Mucosa of stomach (tissue), 1 donor: ENCODE measurements around the gene LIMK2.

Source experiments
- H3K27me3 ChIP-seq: one replicate; pipeline ENCODE4 v1.7.0; 2013; ENCODE audit warnings: mild to moderate bottlenecking, low read length; ENCODE audit not compliant: control insufficient read depth, insufficient read depth
- H3K36me3 ChIP-seq: one replicate; pipeline ENCODE4 v1.7.0; 2013; ENCODE audit warnings: low read length; ENCODE audit not compliant: control insufficient read depth, insufficient read depth
- H3K4me1 ChIP-seq: one replicate; pipeline ENCODE4 v1.7.0; 2013; ENCODE audit warnings: mild to moderate bottlenecking, low read length; ENCODE audit not compliant: control insufficient read depth, insufficient read depth
- H3K4me3 ChIP-seq: one replicate; pipeline ENCODE4 v1.7.0; 2013; ENCODE audit warnings: low read length
- H3K9ac ChIP-seq: one replicate; pipeline ENCODE4 v1.7.0; 2013; ENCODE audit warnings: mild to moderate bottlenecking, low read length, moderate library complexity
- H3K9me3 ChIP-seq: one replicate; pipeline ENCODE4 v1.7.0; 2013; ENCODE audit warnings: mild to moderate bottlenecking, low read length, moderate library complexity; ENCODE audit not compliant: control insufficient read depth
- donor health status: Pancreatic carcinoma.

The LIMK2 gene

DNA sequence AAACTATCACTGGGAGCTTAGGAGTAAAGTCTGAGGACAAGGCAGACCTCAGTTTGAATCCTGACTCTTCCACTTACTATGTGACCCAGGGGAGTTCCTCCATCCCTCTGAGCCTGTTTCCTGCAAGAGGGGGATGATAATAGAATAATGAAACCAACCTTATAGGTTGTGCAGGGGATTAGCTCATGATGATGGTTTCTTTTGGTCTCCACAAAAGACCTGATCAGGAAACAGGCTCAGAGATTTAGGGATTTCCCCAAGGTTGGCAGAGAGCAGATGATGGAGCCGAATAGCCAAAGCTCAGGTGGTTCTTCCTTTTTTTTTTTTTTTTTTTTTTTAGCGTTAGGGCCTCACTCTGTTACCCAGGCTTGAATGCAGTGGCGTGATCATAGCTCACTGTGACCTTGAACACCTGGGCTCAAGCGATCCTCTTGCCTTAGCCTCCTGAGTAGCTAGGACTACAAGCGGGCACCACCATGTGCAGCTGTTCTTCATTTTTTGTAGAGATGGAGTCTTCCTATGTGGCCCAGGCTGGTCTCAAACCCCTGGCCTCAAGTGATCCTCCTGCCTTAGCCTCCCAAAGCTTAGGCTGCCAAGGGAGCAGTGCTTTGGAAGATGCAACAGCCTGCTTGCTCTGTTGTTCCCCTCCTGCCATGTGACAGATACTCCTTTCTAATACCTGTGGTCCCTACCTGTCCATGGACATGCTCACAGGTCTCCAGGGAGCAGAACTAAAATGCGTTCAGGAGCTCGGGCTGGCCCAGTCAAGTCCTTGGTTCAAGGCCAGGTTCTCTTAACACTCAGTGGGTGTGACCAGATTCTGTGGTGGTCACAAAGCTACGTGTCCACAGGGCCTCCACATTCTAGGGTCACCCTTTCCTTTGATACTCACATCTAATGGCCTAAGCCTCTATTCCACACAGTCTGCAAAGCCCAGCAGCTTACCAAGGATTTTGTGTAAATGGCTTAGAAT lies 111.8 kb downstream of the LIMK2 start:
- no peaks in the 10 kb centered on the region for H3K27me3 ChIP-seq
- H3K9me3 ChIP-seq: no peaks in the 10 kb centered on the region
- H3K36me3 ChIP-seq: peaks cover 9% of the 10 kb centered on the region
- H3K4me1 ChIP-seq: peaks cover 7% of the 10 kb centered on the region
- H3K9ac ChIP-seq: no peak overlapping the region
- H3K4me3 ChIP-seq: no peak overlapping the region

GRCh38 chr22:31326877-31327276 lies 114.8 kb downstream of the LIMK2 start:
- Histone ChIP-seq H3K36me3 (peaks cover 10% of the 10 kb centered on the region), H3K4me3 (no peak overlapping the region), H3K9ac (no peak overlapping the region), H3K9me3 (no peaks in the 10 kb centered on the region), H3K4me1 (peaks cover 7% of the 10 kb centered on the region), H3K27me3 (no peaks in the 10 kb centered on the region)

GRCh38 chr22:31327806-31328543 lies 115.9 kb downstream of the LIMK2 start:
- Histone ChIP-seq H3K27me3 (no peaks in the 10 kb centered on the region), H3K36me3 (peaks cover 10% of the 10 kb centered on the region), H3K4me1 (peaks cover 3% of the 10 kb centered on the region), H3K9ac (no peak overlapping the region), H3K9me3 (no peaks in the 10 kb centered on the region), H3K4me3 (no peak overlapping the region)

GRCh38 chr22:31328544-31328960 lies 116.5 kb downstream of the LIMK2 start:
- peaks cover 10% of the 10 kb centered on the region for H3K36me3 ChIP-seq
- no peak overlapping the region for H3K9ac ChIP-seq
- no peaks in the 10 kb centered on the region for H3K9me3 ChIP-seq

GRCh38 chr22:31329029-31329428 lies 116.9 kb downstream of the LIMK2 start:
- H3K4me3 ChIP-seq: no peak overlapping the region
- peaks cover 12% of the 10 kb centered on the region for H3K4me1 ChIP-seq
- H3K9ac ChIP-seq: no peak overlapping the region
- H3K27me3 ChIP-seq: no peaks in the 10 kb centered on the region
- no peaks in the 10 kb centered on the region for H3K9me3 ChIP-seq
- peaks cover 10% of the 10 kb centered on the region for H3K36me3 ChIP-seq

More at GRCh38 chr22:31328544-31328960, 116.5 kb downstream of the LIMK2 start:
- H3K4me1 ChIP-seq: peaks cover 8% of the 10 kb centered on the region
- no peak overlapping the region for H3K4me3 ChIP-seq
- no peaks in the 10 kb centered on the region for H3K27me3 ChIP-seq
